Bladder microvascular endothelial cell (primary cell): ENCODE measurements around the gene C19orf73. TPM values are rescaled to one million over a fixed set of nuclear protein-coding genes. Genes with fewer than 3 reads are reported as not detected.

Source experiments
- total RNA-seq: library from RNA; depleted of rRNA; stranded (reverse); fragments of >200 nt; gene quantifications from 2 replicates; pipeline ENCODE4 v1.2.3, GENCODE V29; 2014

The C19orf73 gene
- 0.65 and 0.88 TPM in 2 replicates for total RNA-seq

GRCh38 chr19:49118565-49119410 lies at the start of gene C19orf73:
Gene C19orf73, minus strand, starts transcription at chr19:49119143. Its CDS starts 121 bp downstream, at chr19:49119022.

DNA sequence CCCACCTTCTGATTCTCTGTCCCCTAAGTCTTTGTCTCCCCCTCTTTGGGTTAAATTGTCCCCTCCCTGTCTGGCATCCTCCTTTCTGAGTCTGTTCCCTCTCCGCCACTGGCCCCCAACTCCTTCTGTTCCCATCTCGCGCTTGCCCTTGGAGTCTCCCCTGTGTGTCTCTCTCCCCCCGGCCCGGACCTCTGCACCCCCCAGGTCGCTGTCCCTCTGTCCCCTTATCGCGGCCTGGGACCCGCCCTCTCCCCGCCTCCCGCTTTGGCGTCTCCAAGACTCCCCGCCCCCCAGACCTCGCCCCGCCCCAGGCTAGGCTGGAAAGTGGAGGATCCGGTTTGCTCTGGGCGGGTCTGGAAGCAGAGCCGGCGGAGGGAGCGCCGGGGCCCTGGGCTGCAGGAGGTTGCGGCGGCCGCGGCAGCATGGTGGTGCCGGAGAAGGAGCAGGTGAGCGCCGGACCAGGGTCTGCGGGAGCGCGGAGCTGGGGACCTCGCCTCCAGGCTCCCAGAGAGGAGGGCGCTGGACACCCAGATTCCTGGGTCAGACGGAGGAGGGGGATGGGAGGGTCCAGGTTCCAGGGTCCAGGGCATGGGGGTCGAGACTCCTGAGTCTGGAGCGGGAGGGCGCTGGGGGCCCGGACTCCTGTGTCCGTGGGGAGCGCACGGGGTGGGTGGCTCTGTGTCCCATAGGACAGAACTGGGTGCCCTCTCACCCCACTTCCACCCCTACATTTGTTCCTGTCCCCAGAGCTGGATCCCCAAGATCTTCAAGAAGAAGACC lies 38.7 kb upstream of the C19orf73 start, which contains the start of gene TRPM4:
Gene TRPM4, plus strand, starts transcription at position 348 of the 780 bp plus-strand sequence. Its CDS starts 75 bp downstream, at position 423.

GRCh38 chr19:49155005-49155819 lies 36.3 kb upstream of the C19orf73 start, which contains the start of gene HRC:
Gene HRC, minus strand, starts transcription at chr19:49155396. Its CDS starts 159 bp downstream, at chr19:49155237.

DNA sequence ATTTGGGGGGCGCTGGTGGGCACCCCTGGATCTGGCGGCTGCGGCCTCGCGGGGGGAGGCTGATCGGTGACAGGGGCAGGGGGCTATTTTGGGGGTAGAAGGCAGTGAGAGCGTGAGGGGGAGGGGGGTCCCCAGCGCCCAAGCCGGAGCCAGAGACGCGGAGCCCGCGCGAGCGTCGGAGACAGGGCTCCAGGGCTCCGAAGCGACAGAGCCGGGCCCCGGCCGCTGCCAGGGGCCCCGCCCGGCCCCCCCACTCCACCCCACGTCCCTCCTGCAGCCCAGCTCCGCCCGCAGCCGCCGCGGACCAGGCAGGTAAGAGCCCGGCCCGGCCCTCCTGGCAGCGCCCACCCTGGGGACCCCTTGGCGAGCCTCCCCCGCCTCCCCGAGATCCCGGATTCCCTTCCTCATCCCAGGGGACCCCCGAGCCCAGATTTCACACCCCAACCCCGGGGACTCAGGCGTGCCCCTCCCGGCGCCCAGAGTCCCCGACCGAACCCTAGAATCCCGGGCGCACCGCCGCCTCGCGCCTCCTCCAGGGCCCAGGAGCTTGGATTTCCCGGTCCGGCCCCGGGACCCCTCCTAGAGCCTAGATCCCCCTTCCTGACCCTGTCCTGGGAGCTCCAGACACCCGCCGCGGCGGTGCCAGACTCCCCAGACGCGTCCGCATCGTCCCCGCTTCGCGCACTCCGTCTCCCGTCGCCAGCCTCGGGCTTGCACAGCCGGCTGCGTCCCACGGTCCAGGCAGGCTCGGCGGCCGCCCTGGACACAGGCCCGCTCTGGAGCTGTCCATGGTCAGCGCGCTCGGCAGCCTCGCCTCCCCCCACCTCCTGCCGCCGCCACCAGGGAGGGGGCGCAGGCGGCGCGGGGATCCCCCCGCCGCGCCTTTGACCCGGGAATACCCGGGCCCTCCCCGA lies 725 bp upstream of the C19orf73 start, which contains the start of gene PPFIA3:
Gene PPFIA3, plus strand, starts transcription at position 134 of the 914 bp plus-strand sequence. CDS start 8,330 bp downstream, outside the sequence.

DNA sequence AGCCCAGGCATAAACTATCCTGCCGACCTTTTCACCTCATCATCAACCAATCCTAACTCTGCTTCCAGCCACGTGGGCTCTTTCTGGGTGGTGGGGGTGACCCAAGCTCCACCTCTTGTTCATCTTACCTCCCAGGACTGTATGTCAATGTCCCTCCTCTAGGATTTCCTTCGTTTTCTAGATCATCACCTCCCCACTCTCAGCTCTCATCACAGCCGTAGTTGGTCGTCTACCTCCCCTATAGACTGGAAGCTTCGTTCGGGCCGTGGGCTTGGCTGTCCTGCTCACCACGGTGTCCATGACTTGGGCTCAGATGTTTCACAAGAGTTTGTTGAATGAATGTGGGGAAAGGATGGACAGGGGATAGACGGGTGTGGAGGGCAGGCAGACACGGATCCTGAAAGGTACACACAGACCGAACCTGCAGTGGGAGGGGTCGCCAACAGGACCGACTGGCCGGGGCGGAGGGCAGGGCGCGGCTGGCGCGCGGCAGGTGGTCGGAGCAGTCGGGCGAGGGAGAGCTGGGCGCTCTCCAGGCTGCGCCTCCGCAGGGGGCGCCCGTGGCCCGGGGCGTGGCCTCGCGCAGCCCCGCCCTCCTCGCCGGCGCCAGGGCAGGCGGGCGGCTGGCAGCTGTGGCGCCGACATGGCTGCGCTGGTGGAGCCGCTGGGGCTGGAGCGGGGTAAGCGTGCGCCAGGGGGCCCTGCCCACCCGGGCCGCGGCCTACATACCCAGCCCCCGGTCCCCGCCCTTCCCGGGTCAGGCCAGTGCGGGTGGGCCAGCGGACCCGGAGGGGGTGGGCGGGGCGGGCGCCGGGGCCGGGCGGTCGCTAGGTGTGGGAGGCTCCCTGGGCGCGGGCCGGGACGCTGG lies 4.9 kb downstream of the C19orf73 start, which contains the start of gene LIN7B:
Gene LIN7B, plus strand, starts transcription at position 609 of the 868 bp plus-strand sequence. Its CDS starts 35 bp downstream, at position 644.

DNA sequence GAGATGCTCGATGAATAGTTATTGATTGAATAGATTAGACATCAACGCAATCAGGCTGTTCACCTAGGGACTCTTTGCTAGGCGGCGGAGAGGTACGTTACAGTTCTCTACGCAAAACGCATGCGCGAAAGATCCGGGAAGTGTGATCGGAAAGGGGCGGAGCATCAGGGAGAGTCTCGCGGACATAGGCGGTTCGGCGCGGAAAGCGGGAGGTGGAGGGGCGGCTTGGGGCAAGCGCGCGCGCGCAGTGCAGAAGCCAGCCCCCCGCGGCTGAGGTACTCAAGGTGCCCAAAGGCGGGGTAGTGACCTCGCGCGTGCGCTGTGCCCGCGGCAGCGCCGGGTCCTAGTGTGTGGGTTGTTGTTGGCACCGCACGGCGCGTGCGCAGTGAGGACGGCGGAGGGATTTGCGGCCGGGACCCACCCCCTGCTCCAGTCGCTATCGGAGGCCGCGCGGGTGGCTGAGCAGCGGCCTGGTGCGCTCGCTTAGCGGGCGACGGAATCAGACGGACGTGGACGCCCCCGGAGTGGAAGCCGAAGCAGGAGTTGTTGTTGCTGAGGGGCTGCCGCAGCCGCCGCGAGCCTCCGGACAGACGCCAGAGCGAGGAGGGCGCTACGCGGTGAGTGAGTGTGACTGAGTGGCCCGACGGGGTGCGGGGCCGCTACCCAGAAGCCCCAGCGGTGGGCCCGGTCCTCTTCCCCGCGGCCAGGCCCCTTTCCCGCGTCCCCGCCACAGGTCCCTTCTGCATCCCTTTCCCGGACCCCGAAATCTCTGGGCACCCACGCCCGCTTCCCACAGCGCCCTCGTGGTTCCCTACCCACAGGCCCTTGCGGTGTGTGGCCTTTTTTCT lies 33.7 kb downstream of the C19orf73 start, which contains the start of gene SNRNP70:
Gene SNRNP70, plus strand, starts transcription at position 432 of the 848 bp plus-strand sequence. CDS start 964 bp downstream, outside the sequence.

Other genes with a start within 250 kb of the C19orf73 start
- gene PPP1R15A, start 246.7 kb downstream of the C19orf73 start, total RNA-seq = 22.8 and 63.6 TPM in 2 replicates
- 0.13 and 0.16 TPM in 2 replicates for gene TULP2, start 220.4 kb downstream of the C19orf73 start, total RNA-seq
- 158 and 247 TPM in 2 replicates for gene NUCB1, start 218.8 kb downstream of the C19orf73 start, total RNA-seq
- not detected in 2 replicates for gene DHDH, start 185.4 kb downstream of the C19orf73 start, total RNA-seq
- gene BAX, start 164.3 kb downstream of the C19orf73 start, total RNA-seq = 90.2 and 164 TPM in 2 replicates
- 707 and 962 TPM in 2 replicates for gene FTL, start 153.8 kb downstream of the C19orf73 start, total RNA-seq
- 24.0 and 25.6 TPM in 2 replicates for gene GYS1, start 125.8 kb downstream of the C19orf73 start, total RNA-seq
- gene RUVBL2, start 125.3 kb downstream of the C19orf73 start, total RNA-seq = 199 and 209 TPM in 2 replicates
- gene LHB, start 102.1 kb downstream of the C19orf73 start, total RNA-seq = 0.16 TPM in 1 of 2 replicates, not detected in the other
- not detected in 2 replicates for gene CGB3, start 94.8 kb downstream of the C19orf73 start, total RNA-seq
- not detected in 2 replicates for gene CGB2, start 87.3 kb downstream of the C19orf73 start, total RNA-seq
- not detected in 2 replicates for gene CGB1, start 82.2 kb downstream of the C19orf73 start, total RNA-seq
- gene CGB5, start 75.3 kb downstream of the C19orf73 start, total RNA-seq = not detected in 2 replicates
- gene CGB8, start 70.0 kb downstream of the C19orf73 start, total RNA-seq = not detected in 2 replicates
- gene CGB7, start 61.4 kb downstream of the C19orf73 start, total RNA-seq = under 0.01 TPM in 1 of 2 replicates, not detected in the other
- gene NTF4, start 54.3 kb downstream of the C19orf73 start, total RNA-seq = not detected in 2 replicates
- not detected in 2 replicates for gene KCNA7, start 46.4 kb downstream of the C19orf73 start, total RNA-seq
- 141 and 222 TPM in 2 replicates for gene SNRNP70, start 33.7 kb downstream of the C19orf73 start, total RNA-seq
- 1.4 and 1.5 TPM in 2 replicates for gene LIN7B, start 4.8 kb downstream of the C19orf73 start, total RNA-seq
- gene PPFIA3, start 401 bp upstream of the C19orf73 start, total RNA-seq = 3.4 and 3.9 TPM in 2 replicates
- gene HRC, start 36.3 kb upstream of the C19orf73 start, total RNA-seq = 0.06 TPM in 1 of 2 replicates, not detected in the other
- 19.8 and 24.1 TPM in 2 replicates for gene TRPM4, start 38.6 kb upstream of the C19orf73 start, total RNA-seq
- under 0.01 and 0.63 TPM in 2 replicates for gene SLC6A16, start 206.0 kb upstream of the C19orf73 start, total RNA-seq
- not detected in 2 replicates for gene CD37, start 216.3 kb upstream of the C19orf73 start, total RNA-seq
- gene TEAD2, start 243.3 kb upstream of the C19orf73 start, total RNA-seq = 35.9 and 51.0 TPM in 2 replicates
- gene DKKL1, start 244.7 kb upstream of the C19orf73 start, total RNA-seq = 0.31 TPM in 1 of 2 replicates, not detected in the other